Sigmoid colon (tissue), 4 donors: ENCODE results near the gene ADGRG3.
A peak's percentile ranks its signal among the peaks of the same experiment; 100 is the strongest.

Experiments used
- POLR2AphosphoS5 ChIP-seq, 4 donors: sonication (generic); formaldehyde crosslinking; IDR thresholded peaks; one replicate each; pipeline ENCODE4 v1.6.1; 2017; ENCODE audit warnings: antibody characterized with exemption in 4 of 4
- TF ChIP-seq, protein P1 (sequence below), 4 experiments: fragments of 450-650 bp in 3 of 4; fragments of 200-600 bp in 1 of 4; IDR thresholded peaks; one replicate each; pipeline ENCODE4 v1.5.1; 2016 to 2019; ENCODE audit warnings: antibody characterized with exemption in 4 of 4, mild to moderate bottlenecking in 3 of 4, moderate library complexity in 2 of 4

DNA sequence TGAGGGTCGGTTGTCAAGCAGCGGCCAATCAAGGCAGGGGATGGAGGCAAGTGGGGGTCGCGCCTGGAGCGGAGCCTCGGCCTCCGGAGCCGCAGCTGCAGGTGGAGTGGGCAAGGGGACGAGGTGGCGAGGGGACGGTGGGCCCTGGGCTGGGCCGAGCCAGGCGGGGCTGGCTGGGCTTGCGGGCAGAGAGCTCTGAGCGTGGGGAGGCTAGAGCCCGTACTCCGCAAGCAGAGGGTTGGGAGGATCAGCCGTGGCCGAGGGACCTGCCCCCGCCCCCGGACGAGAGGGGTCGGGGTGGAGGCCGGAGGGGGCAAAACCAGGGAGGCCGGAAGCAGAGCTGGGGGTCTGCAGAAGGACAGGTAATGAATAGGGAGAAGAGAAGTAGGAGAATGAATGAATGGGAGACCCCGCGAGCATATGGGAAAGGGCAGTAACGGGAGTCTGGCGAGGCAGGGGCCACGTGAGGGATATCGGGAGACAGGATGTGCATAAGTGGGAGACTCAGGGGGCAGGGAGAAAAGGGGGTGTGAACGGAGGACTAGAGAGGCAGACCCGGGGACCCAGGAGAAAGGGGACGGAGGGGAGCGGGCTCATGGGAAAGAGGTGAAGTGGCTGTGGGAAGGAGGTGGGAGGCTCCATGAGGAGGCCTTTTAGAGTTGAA, 67.8 kb downstream of the ADGRG3 start, which contains the start of gene KATNB1:
- peak in 2 of 4 donors; percentile 45 to 50 for TF ChIP-seq POLR2AphosphoS5 (IDR thresholded peaks at IDR 0.05)
- TF ChIP-seq, protein P1, sequence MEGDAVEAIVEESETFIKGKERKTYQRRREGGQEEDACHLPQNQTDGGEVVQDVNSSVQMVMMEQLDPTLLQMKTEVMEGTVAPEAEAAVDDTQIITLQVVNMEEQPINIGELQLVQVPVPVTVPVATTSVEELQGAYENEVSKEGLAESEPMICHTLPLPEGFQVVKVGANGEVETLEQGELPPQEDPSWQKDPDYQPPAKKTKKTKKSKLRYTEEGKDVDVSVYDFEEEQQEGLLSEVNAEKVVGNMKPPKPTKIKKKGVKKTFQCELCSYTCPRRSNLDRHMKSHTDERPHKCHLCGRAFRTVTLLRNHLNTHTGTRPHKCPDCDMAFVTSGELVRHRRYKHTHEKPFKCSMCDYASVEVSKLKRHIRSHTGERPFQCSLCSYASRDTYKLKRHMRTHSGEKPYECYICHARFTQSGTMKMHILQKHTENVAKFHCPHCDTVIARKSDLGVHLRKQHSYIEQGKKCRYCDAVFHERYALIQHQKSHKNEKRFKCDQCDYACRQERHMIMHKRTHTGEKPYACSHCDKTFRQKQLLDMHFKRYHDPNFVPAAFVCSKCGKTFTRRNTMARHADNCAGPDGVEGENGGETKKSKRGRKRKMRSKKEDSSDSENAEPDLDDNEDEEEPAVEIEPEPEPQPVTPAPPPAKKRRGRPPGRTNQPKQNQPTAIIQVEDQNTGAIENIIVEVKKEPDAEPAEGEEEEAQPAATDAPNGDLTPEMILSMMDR (IDR thresholded peaks at IDR 0.05), result no peak
